ENCODE results near the gene MYZAP. TPM values are rescaled to one million over a fixed set of nuclear protein-coding genes. Genes with fewer than 3 reads are reported as not detected.
A peak's percentile ranks its signal among the peaks of the same experiment; 100 is the strongest.

The MYZAP gene
- total and polyA plus RNA-seq, 2 of the 13 experiments (the other 11 are each of a cell fraction or from before 2014, with no cell fraction given), result not detected

GRCh38 chr15:57675481-57676181 is 83.9 kb downstream of the MYZAP start:
- peak; percentile 21 for DNase-seq (ENCODE audit: low spot score)
- 13% methylated on average over 6 of the region's 9 CpGs for WGBS (ENCODE audit: low lambda C conversion rate)
- Histone ChIP-seq H3K27ac (ENCODE audit: extremely low read length, insufficient read depth, low read length) (no peak overlapping the region), H2AFZ (ENCODE audit: low read length) (no peak overlapping the region), H3K36me3 (replicated peaks in 1 of 2; ENCODE audit: control insufficient read depth in 1 of 2, insufficient read depth in 2 of 2, low read length in 2 of 2) (no peaks in the 10 kb centered on the region), H3K4me1 (ENCODE audit: insufficient read depth, low read length) (no peaks in the 10 kb centered on the region), H3K79me2 (ENCODE audit: insufficient read depth, low read length) (no peaks in the 10 kb centered on the region), H4K20me1 (ENCODE audit: insufficient read depth, low read length) (no peaks in the 10 kb centered on the region), H3K4me2 (ENCODE audit: low read depth, low read length) (no peak overlapping the region), H3K27me3 (ENCODE audit: control insufficient read depth in 1 of 2, insufficient read depth in 2 of 2, low read length in 2 of 2) (peaks cover 2 to 18% of the 10 kb centered on the region in 2 experiments; a peak in 2 of 5 replicates), H3K4me3 (replicated peaks in 1 of 3; ENCODE audit: insufficient read depth in 1 of 3, low read depth in 2 of 3, low read length in 3 of 3) (no peak overlapping the region), H3K9ac (ENCODE audit: insufficient read depth, low read depth, low read length) (no peak overlapping the region), H3K9me3 (ENCODE audit: low read length) (no peaks in the 10 kb centered on the region)
- in situ Hi-C loops (cut with HindIII; ENCODE audit: extremely low pct_ligation_motif_present, low pct_unique_long_range_greater_than_20kb) (no loop called here), intact Hi-C loops (cut with micrococcal nuclease; ENCODE audit: unreplicated experiment) (no loop called here)
- ChIA-PET CTCF (ENCODE audit: low intra/inter-chr PET ratio, low total read pairs) (no interaction called here), POLR2A (no interaction called here)
- ATAC-seq, result no peak
- BruUV-seq (replicated peaks), result no TSS peak
- FAIRE-seq, result no peak
- TF ChIP-seq MED8 (CRISPR knock-in tag; IDR thresholded peaks at IDR 0.05; ENCODE audit: insufficient replicate concordance) (no peak), KDM4B (CRISPR knock-in tag; IDR thresholded peaks at IDR 0.05) (no peak)

- Histone ChIP-seq H3K4me3 (replicated peaks in 1 of 3; ENCODE audit: insufficient read depth in 1 of 3, low read depth in 2 of 3, low read length in 3 of 3) (no peak overlapping the region), H3K27me3 (ENCODE audit: control insufficient read depth in 1 of 2, insufficient read depth in 2 of 2, low read length in 2 of 2) (peaks cover 2 to 18% of the 10 kb centered on the region in 2 experiments; a peak in 2 of 5 replicates), H3K79me2 (ENCODE audit: insufficient read depth, low read length) (no peaks in the 10 kb centered on the region), H2AFZ (ENCODE audit: low read length) (no peak overlapping the region), H3K4me2 (ENCODE audit: low read depth, low read length) (no peak overlapping the region), H3K27ac (ENCODE audit: extremely low read length, insufficient read depth, low read length) (no peak overlapping the region), H3K9ac (ENCODE audit: insufficient read depth, low read depth, low read length) (no peak overlapping the region), H3K4me1 (ENCODE audit: insufficient read depth, low read length) (no peaks in the 10 kb centered on the region), H3K36me3 (replicated peaks in 1 of 2; ENCODE audit: control insufficient read depth in 1 of 2, insufficient read depth in 2 of 2, low read length in 2 of 2) (no peaks in the 10 kb centered on the region), H4K20me1 (ENCODE audit: insufficient read depth, low read length) (no peaks in the 10 kb centered on the region), H3K9me3 (ENCODE audit: low read length) (no peaks in the 10 kb centered on the region)
- 49% methylated on average over 5 of the region's 5 CpGs for WGBS (ENCODE audit: low lambda C conversion rate)
- no TSS peak for BruUV-seq (replicated peaks)
- ATAC-seq (no peak), FAIRE-seq (no peak), DNase-seq (ENCODE audit: low spot score) (no peak)
- no peak for TF ChIP-seq ZNF580 (CRISPR knock-in tag; IDR thresholded peaks at IDR 0.05; ENCODE audit: borderline replicate concordance, low read depth)
- TF ChIP-seq PRMT3 (CRISPR knock-in tag; IDR thresholded peaks at IDR 0.05; ENCODE audit: borderline replicate concordance, low read depth), result no peak
- no peak for TF ChIP-seq POGZ (CRISPR knock-in tag; IDR thresholded peaks at IDR 0.05)
- TF ChIP-seq SPEN (CRISPR knock-in tag; IDR thresholded peaks at IDR 0.05; ENCODE audit: low read depth), result no peak
- TF ChIP-seq POLR2G (IDR thresholded peaks at IDR 0.05; ENCODE audit: low read depth, low read length), result no peak
- no peak for TF ChIP-seq ZNF317 (CRISPR knock-in tag; IDR thresholded peaks at IDR 0.05)
- no peak for TF ChIP-seq SKI (IDR thresholded peaks at IDR 0.05; ENCODE audit: partially characterized antibody)
- in situ Hi-C loops (cut with HindIII; ENCODE audit: extremely low pct_ligation_motif_present, low pct_unique_long_range_greater_than_20kb) (no loop called here), intact Hi-C loops (cut with micrococcal nuclease; ENCODE audit: unreplicated experiment) (no loop called here)
- POLR2A ChIA-PET, result no interaction called here
- CTCF ChIA-PET (ENCODE audit: low intra/inter-chr PET ratio, low total read pairs), result no interaction called here
Measured at GRCh38 chr15:57676585-57676984, 84.9 kb downstream of the MYZAP start.
